ENCODE measurements around the gene AHNAK2.

DNA sequence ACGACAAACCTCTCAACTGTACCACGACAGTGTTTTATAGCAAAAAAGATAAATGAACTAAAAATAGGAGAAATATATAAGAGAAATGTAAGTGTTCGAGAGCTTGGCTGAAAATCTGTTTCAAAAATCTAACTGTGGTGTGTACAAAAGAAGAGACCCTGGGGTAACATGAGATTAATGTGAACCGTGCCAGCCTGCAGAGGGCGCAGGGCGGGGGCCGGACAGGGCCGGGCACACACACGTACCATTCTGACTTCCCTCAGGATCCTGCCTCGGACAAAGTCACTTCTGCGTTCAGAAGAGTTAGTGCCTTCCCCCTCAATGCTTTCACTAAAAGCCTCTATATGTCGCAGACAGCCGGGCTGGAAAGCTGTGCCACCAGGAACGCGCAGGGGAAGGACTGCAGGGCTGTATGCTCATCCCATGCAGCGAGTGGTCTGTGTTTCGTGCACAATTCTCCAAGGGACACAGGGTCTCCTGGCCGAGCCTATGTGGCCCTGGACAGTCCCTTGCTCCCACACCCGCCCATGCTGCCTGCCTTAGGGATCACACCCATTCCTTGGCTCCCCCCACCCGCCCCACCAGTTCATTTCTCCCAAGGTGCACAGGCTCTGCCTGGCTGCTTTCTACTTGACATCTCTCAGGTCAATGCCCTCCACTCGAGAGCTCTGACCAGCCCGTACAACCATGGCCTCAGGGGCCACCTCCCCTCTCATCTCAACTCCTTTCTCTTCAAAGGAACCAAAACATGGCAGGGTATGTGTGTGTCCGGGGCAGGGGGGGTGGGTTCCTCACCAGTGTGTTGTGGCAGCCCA is 34.2 kb upstream of the AHNAK2 start:
- TF ChIP-seq CTCF (conservative IDR thresholded peaks at IDR 0.05) (no peak), ZFX (IDR thresholded peaks at IDR 0.05) (no peak)
